ENCODE measurements around the gene MASTL. TPM values are rescaled to one million over a fixed set of nuclear protein-coding genes. Genes with fewer than 3 reads are reported as not detected.

Gene MASTL

GRCh38 chr10:27225642-27226257 is 70.6 kb downstream of the MASTL start:
- H2BK120ac ChIP-seq (ENCODE audit: low read depth, low read length) = no peak overlapping the region
- H3K4me2 ChIP-seq (ENCODE audit: low read length) = no peak overlapping the region
- WGBS (ENCODE audit: extremely low coverage, insufficient coverage, low lambda C conversion rate) = no CpG with 5 or more reads among the region's 3 CpGs
- H2BK5ac ChIP-seq (ENCODE audit: low read length) = no peak overlapping the region
- no peak overlapping the region for H2AK5ac ChIP-seq (ENCODE audit: low read length)
- H4K5ac ChIP-seq (ENCODE audit: low read length) = no peak overlapping the region
- no peaks in the 10 kb centered on the region for H3K4me1 ChIP-seq (ENCODE audit: control insufficient read depth, low read depth, low read length)
- H3K79me1 ChIP-seq (ENCODE audit: low read length) = no peaks in the 10 kb centered on the region
- no peak for DNase-seq
- H3K9ac ChIP-seq (ENCODE audit: low read length) = no peak overlapping the region
- H3K27ac ChIP-seq (ENCODE audit: low read depth, low read length) = no peak overlapping the region
- no peak overlapping the region for H3K56ac ChIP-seq (ENCODE audit: low read length)
- no peak overlapping the region for H4K8ac ChIP-seq (ENCODE audit: low read depth, low read length)
- H3K18ac ChIP-seq (ENCODE audit: low read length) = no peak overlapping the region
- no peak overlapping the region for H3K4ac ChIP-seq (ENCODE audit: low read depth, low read length)
- H3K27me3 ChIP-seq (ENCODE audit: insufficient read depth, low read length, poor library complexity) = no peaks in the 10 kb centered on the region
- no peaks in the 10 kb centered on the region for H3K36me3 ChIP-seq (ENCODE audit: control insufficient read depth, insufficient read depth, low read length)
- no peak overlapping the region for H3K23ac ChIP-seq (ENCODE audit: low read length)
- H3K4me3 ChIP-seq (ENCODE audit: low read length) = no peak overlapping the region
- no peak overlapping the region for H2BK15ac ChIP-seq (replicated peaks; ENCODE audit: low read depth)
- no peaks in the 10 kb centered on the region for H3K79me2 ChIP-seq (ENCODE audit: control insufficient read depth, insufficient read depth, low read length)

GRCh38 chr10:27230022-27230421 is 74.9 kb downstream of the MASTL start:
- H2BK5ac ChIP-seq (ENCODE audit: low read length) = no peak overlapping the region
- H3K4ac ChIP-seq (ENCODE audit: low read depth, low read length) = no peak overlapping the region
- H3K9ac ChIP-seq (ENCODE audit: low read length) = no peak overlapping the region
- no peak overlapping the region for H3K4me2 ChIP-seq (ENCODE audit: low read length)
- DNase-seq = no peak
- no peak overlapping the region for H2AK5ac ChIP-seq (ENCODE audit: low read length)
- no peak overlapping the region for H4K5ac ChIP-seq (ENCODE audit: low read length)
- no peaks in the 10 kb centered on the region for H3K4me1 ChIP-seq (ENCODE audit: control insufficient read depth, low read depth, low read length)
- no peaks in the 10 kb centered on the region for H3K79me2 ChIP-seq (ENCODE audit: control insufficient read depth, insufficient read depth, low read length)
- H2BK15ac ChIP-seq (replicated peaks; ENCODE audit: low read depth) = no peak overlapping the region
- WGBS (ENCODE audit: extremely low coverage, insufficient coverage, low lambda C conversion rate) = no CpG with 5 or more reads among the region's 1 CpG
- no peaks in the 10 kb centered on the region for H3K27me3 ChIP-seq (ENCODE audit: insufficient read depth, low read length, poor library complexity)
- H4K8ac ChIP-seq (ENCODE audit: low read depth, low read length) = no peak overlapping the region
- no peaks in the 10 kb centered on the region for H3K79me1 ChIP-seq (ENCODE audit: low read length)
- no peak overlapping the region for H3K4me3 ChIP-seq (ENCODE audit: low read length)
- H3K27ac ChIP-seq (ENCODE audit: low read depth, low read length) = no peak overlapping the region
- H3K36me3 ChIP-seq (ENCODE audit: control insufficient read depth, insufficient read depth, low read length) = no peaks in the 10 kb centered on the region
- no peak overlapping the region for H3K56ac ChIP-seq (ENCODE audit: low read length)
- no peak overlapping the region for H2BK120ac ChIP-seq (ENCODE audit: low read depth, low read length)
- H3K23ac ChIP-seq (ENCODE audit: low read length) = no peak overlapping the region
- H3K18ac ChIP-seq (ENCODE audit: low read length) = no peak overlapping the region

GRCh38 chr10:27235706-27236105 is 80.6 kb downstream of the MASTL start:
- no peaks in the 10 kb centered on the region for H3K27me3 ChIP-seq (ENCODE audit: insufficient read depth, low read length, poor library complexity)
- H2BK5ac ChIP-seq (ENCODE audit: low read length) = no peak overlapping the region
- H3K4me3 ChIP-seq (ENCODE audit: low read length) = no peak overlapping the region
- H2BK15ac ChIP-seq (replicated peaks; ENCODE audit: low read depth) = no peak overlapping the region
- H3K36me3 ChIP-seq (ENCODE audit: control insufficient read depth, insufficient read depth, low read length) = no peaks in the 10 kb centered on the region
- no peak overlapping the region for H3K9ac ChIP-seq (ENCODE audit: low read length)
- no peak for DNase-seq
- no peak overlapping the region for H3K18ac ChIP-seq (ENCODE audit: low read length)
- H3K27ac ChIP-seq (ENCODE audit: low read depth, low read length) = no peak overlapping the region
- H2BK120ac ChIP-seq (ENCODE audit: low read depth, low read length) = no peak overlapping the region
- H3K4me2 ChIP-seq (ENCODE audit: low read length) = no peak overlapping the region
- no peak overlapping the region for H3K23ac ChIP-seq (ENCODE audit: low read length)
- H3K4ac ChIP-seq (ENCODE audit: low read depth, low read length) = no peak overlapping the region
- H3K56ac ChIP-seq (ENCODE audit: low read length) = no peak overlapping the region
- no peaks in the 10 kb centered on the region for H3K4me1 ChIP-seq (ENCODE audit: control insufficient read depth, low read depth, low read length)
- no peak overlapping the region for H4K5ac ChIP-seq (ENCODE audit: low read length)
- H3K79me2 ChIP-seq (ENCODE audit: control insufficient read depth, insufficient read depth, low read length) = no peaks in the 10 kb centered on the region
- H3K79me1 ChIP-seq (ENCODE audit: low read length) = no peaks in the 10 kb centered on the region
- H2AK5ac ChIP-seq (ENCODE audit: low read length) = no peak overlapping the region
- H4K8ac ChIP-seq (ENCODE audit: low read depth, low read length) = no peak overlapping the region
- WGBS (ENCODE audit: extremely low coverage, insufficient coverage, low lambda C conversion rate) = no CpG with 5 or more reads among the region's 1 CpG

Small RNA genes lying within 50 kb of the gene (small RNA-seq; reads per million reads assigned to genes)
- not detected for gene RNU2-24P (ENCODE audit: insufficient read depth)
- not detected for gene RNU7-12P (ENCODE audit: insufficient read depth)

Data from mesendoderm (in vitro differentiated cells).